Left ventricle myocardium inferior (tissue), 1 donor: ENCODE data around the gene MED13L. TPM values are rescaled to one million over a fixed set of nuclear protein-coding genes. Genes with fewer than 3 reads are reported as not detected.

Experiments
- DNase-seq: peaks from one replicate; pipeline ENCODE4 v3.0.0-alpha.2; 2020
- H3K27ac ChIP-seq: fragments of 200-600 bp; replicated peaks from 2 replicates; pipeline ENCODE4 v1.8.0; 2021
- H3K27me3 ChIP-seq: fragments of 200-600 bp; 2 replicates; pipeline ENCODE4 v1.8.0; 2021; ENCODE audit warnings: low read depth
- H3K36me3 ChIP-seq: fragments of 200-600 bp; 2 replicates; pipeline ENCODE4 v1.8.0; 2021
- H3K4me1 ChIP-seq: fragments of 200-600 bp; 2 replicates; pipeline ENCODE4 v1.8.0; 2021
- H3K4me3 ChIP-seq: fragments of 200-600 bp; 2 replicates; pipeline ENCODE4 v1.8.0; 2021; ENCODE audit warnings: mild to moderate bottlenecking, moderate library complexity
- H3K9me3 ChIP-seq: fragments of 200-600 bp; replicated peaks from 2 replicates; pipeline ENCODE4 v1.8.0; 2021
- intact Hi-C: fragments of 100-400 bp; cut with micrococcal nuclease; formaldehyde crosslinking; loops from one replicate; pipeline ENCODE4 v1.11.0; 2022
- total RNA-seq: library from RNA; stranded (reverse); fragmentation: NEBNext Ultra II Directional; extraction: Animal tissue kit (Norgen Biotek cat#: 25700); gene quantifications from one replicate; pipeline ENCODE4 v1.2.1, GENCODE V29; 2021
- TF ChIP-seq, protein P1 (sequence below): fragments of 200-600 bp; IDR thresholded peaks from 2 replicates; pipeline ENCODE4 v1.8.0; 2021; ENCODE audit warnings: antibody characterized with exemption, mild to moderate bottlenecking, borderline replicate concordance
- donor health status: DM: no; HTN: yes; CAD: no; lungs with severe emphysema.

Gene MED13L
- total RNA-seq, 1 donor from 2014 or later: 55.0 TPM

DNA sequence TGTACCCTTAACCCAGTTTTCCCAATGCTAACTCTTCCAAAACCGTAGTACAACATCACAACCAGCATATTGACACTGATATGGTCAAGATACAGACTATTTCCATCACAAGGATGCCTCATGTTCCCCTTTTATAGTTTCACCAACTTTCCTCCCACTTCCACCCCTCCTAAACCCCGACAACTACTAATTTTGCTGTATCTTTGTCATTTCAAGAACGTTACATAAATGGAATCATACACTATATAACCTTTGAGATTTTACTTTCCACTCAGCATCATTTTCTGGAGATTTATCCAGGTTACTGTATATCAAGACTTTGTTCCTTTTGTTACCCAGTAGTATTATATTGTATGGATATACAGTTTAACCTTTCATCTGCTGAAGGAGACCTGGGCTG lies 88.9 kb downstream of the MED13L start:
- Histone ChIP-seq H3K36me3 (no peaks in the 10 kb centered on the region), H3K27ac (no peak overlapping the region), H3K27me3 (no peaks in the 10 kb centered on the region), H3K4me1 (peaks cover 72% of the 10 kb centered on the region), H3K9me3 (no peaks in the 10 kb centered on the region), H3K4me3 (no peak overlapping the region)
- DNase-seq: no peak
- TF ChIP-seq, protein P1, sequence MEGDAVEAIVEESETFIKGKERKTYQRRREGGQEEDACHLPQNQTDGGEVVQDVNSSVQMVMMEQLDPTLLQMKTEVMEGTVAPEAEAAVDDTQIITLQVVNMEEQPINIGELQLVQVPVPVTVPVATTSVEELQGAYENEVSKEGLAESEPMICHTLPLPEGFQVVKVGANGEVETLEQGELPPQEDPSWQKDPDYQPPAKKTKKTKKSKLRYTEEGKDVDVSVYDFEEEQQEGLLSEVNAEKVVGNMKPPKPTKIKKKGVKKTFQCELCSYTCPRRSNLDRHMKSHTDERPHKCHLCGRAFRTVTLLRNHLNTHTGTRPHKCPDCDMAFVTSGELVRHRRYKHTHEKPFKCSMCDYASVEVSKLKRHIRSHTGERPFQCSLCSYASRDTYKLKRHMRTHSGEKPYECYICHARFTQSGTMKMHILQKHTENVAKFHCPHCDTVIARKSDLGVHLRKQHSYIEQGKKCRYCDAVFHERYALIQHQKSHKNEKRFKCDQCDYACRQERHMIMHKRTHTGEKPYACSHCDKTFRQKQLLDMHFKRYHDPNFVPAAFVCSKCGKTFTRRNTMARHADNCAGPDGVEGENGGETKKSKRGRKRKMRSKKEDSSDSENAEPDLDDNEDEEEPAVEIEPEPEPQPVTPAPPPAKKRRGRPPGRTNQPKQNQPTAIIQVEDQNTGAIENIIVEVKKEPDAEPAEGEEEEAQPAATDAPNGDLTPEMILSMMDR: no peak
- intact Hi-C loops: no loop called here

DNA sequence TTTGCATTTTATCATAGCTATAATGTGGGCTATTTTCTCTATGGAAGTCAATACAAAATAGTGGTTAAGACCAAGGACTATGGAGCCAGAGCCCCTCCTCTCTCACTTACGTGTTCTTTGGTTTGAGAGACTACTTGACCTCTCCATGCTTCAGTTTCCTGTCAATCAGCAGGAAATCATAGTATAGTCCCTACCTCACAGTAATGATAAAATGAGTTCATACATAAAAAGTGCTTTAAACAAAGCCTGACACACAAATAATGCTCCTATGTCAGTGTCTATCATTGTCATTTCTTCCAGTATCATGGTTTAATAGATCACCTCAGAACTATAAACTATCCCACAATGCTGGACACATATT lies 90.4 kb downstream of the MED13L start:
- H3K27ac ChIP-seq: no peak overlapping the region
- DNase-seq: no peak
- H3K4me1 ChIP-seq: peaks cover 78% of the 10 kb centered on the region
- TF ChIP-seq, protein P1: no peak
- no peaks in the 10 kb centered on the region for H3K9me3 ChIP-seq
- no peak overlapping the region for H3K4me3 ChIP-seq
- intact Hi-C loops: no loop called here
- H3K36me3 ChIP-seq: no peaks in the 10 kb centered on the region
- H3K27me3 ChIP-seq: no peaks in the 10 kb centered on the region

DNA sequence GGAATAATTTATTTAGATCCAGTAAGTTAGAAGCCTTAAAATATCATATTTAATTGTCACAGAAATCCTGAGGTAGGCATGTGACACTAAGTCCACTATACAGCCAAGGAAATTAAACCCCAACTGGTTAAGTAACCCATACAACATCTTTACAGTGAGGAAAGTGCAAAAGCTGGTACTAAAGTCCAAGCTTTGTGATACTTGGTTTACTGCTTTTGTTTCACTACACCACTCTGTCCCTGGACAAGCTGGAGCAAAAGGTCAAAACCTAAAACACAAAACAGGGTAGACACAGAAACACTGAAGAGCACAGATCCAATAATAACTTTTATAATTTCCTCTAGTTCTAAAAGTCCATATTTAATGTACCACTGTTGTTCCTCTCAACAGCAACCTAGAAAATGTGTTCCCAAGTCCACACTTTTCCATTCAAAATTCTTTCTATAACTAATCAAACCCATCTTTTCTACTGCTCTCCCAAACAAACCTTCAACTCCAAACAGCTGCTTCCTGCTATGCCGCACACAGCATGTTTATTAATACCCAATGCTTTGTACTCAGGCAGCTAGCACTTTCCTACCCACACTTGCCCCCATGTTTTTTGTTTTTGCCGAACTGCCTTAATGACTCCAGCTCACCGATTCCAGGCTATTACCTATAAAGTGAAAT lies 90.9 kb downstream of the MED13L start:
- intact Hi-C loops: no loop called here
- DNase-seq: no peak
- Histone ChIP-seq H3K27me3 (no peaks in the 10 kb centered on the region), H3K36me3 (no peaks in the 10 kb centered on the region), H3K4me3 (no peak overlapping the region), H3K4me1 (peaks cover 83% of the 10 kb centered on the region), H3K27ac (no peak overlapping the region), H3K9me3 (no peaks in the 10 kb centered on the region)
- TF ChIP-seq, protein P1: no peak

DNA sequence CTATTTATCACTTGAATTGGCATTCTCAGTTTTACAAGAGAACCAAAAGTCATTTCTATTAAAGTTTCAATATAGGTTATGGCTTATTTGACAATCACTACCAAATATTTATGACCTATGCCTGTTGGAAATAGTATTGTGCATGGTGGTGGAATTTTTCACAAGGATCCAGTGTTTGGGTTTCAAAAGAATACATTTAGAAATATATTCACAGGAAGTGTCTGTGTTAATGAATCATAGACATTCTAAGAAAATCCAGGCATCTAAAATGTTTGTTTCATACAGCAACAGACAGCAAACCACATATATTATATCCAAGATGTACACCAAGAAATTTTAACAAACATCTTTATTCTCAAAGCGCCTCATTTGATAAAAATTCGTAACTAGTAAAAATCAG lies 92.7 kb downstream of the MED13L start:
- Histone ChIP-seq H3K4me1 (peaks cover 84% of the 10 kb centered on the region), H3K27ac (no peak overlapping the region), H3K27me3 (no peaks in the 10 kb centered on the region), H3K4me3 (no peak overlapping the region), H3K36me3 (no peaks in the 10 kb centered on the region), H3K9me3 (no peaks in the 10 kb centered on the region)
- TF ChIP-seq, protein P1: no peak
- no peak for DNase-seq
- intact Hi-C loops: no loop called here

DNA sequence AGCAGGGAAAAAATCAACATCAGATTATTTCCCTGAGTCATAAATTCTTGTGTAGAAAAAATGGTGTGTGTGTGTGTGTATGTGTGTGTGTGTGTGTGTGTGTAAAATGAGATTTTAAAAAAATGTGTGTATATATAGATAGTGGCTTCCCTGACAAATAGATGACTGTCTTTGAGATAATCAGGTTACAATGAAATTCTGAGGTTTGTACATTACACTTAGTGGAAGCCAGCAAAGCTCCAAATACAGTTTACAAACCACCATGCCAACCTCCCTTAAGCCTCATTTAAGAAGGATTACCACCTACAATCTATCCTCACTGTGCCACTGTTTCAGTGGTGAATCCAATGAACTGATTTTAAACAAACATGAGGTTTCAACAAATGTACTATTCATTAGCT lies 93.8 kb downstream of the MED13L start:
- TF ChIP-seq, protein P1: no peak
- intact Hi-C loops: no loop called here
- peaks cover 83% of the 10 kb centered on the region for H3K4me1 ChIP-seq

More for the DNA sequence above, 93.8 kb downstream of the MED13L start:
- Histone ChIP-seq H3K9me3 (no peaks in the 10 kb centered on the region), H3K27ac (no peak overlapping the region), H3K36me3 (no peaks in the 10 kb centered on the region), H3K4me3 (no peak overlapping the region), H3K27me3 (no peaks in the 10 kb centered on the region)
- no peak for DNase-seq
